HG03095 (cell line): ENCODE data around the gene MIPEP.
"Not testable (repeated sequence)": the region's sequence is repeated elsewhere in the genome, so short reads cannot be mapped to it uniquely, and the experiment has no call there.

Source experiments
- ATAC-seq: cut with Tn5 transposase; IDR thresholded peaks from one replicate; pipeline ENCODE4 v1.9.1; 2021; ENCODE audit warnings: moderate library complexity; ENCODE audit not compliant: unreplicated experiment

The MIPEP gene

DNA sequence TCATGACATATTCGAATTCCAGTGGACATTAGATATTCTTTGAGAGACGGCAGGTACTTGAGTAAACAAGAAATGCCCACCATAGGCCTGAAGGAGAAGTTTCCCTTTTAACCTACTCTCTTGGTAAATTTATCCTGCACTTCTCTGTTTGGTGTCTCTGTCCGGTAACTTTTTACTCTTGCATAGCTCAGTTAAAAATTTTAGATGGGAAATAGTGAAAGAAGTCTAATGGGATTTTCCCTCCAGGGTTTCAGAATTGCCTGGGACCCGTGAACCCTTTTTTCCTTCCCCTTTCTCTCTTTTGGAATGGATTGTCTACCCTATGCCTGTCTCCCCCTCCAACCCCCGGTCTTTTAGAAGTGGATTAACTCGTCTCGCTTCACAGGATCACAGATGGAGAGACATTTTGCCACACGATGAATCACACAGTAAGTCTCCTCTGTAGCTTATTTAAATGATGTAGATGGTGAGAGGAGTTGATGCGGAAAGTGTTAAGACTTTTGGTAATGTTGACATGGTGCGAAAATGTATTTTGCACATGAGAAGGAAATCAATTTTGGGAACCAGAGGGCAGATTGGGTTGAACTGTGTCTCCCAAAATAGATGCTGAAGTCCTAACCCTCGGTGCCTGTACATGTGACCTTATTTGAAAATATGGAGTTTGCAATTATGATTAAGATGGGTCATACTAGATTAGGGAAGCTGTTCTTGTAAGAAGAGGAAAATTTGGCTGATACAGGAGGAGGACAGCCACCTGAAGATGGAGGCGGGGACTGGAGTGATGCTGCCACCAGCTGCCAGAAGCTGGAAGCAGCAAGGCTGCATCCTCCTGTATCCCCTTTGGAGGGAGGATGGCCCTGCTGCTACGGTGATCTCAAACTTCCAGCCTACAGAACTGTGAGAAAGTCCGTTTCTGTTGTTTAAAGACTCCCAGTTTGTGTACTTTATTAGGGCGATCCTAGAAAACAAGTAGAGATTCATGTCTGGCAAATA, 711 bp upstream of the MIPEP start:
- ATAC-seq = peak; percentile 4

DNA sequence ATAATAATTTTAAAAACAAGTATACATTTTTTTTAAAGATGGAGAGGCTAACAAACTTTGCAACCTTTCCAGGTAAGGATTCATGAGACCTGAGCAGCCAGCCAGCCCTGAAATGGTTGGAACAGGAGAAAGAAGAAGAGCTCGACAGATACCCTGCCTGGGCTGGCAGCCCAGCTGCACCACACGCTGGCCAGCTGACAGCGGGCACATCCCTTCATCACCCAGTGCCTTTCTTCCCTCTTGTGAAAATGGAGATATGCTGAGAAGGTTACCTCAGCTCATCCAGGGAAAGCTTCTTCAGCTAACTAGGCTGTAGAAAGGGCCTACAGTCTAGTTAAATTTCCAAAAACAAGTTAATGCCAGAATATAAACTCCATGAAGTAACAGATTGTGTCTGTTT, 4.8 kb downstream of the MIPEP start:
- ATAC-seq = not testable (repeated sequence)

- ATAC-seq = no peak
Measured at GRCh38 chr13:23883255-23883654, 5.9 kb downstream of the MIPEP start.

- not testable (repeated sequence) for ATAC-seq
Measured at GRCh38 chr13:23881402-23881800, 7.8 kb downstream of the MIPEP start.

DNA sequence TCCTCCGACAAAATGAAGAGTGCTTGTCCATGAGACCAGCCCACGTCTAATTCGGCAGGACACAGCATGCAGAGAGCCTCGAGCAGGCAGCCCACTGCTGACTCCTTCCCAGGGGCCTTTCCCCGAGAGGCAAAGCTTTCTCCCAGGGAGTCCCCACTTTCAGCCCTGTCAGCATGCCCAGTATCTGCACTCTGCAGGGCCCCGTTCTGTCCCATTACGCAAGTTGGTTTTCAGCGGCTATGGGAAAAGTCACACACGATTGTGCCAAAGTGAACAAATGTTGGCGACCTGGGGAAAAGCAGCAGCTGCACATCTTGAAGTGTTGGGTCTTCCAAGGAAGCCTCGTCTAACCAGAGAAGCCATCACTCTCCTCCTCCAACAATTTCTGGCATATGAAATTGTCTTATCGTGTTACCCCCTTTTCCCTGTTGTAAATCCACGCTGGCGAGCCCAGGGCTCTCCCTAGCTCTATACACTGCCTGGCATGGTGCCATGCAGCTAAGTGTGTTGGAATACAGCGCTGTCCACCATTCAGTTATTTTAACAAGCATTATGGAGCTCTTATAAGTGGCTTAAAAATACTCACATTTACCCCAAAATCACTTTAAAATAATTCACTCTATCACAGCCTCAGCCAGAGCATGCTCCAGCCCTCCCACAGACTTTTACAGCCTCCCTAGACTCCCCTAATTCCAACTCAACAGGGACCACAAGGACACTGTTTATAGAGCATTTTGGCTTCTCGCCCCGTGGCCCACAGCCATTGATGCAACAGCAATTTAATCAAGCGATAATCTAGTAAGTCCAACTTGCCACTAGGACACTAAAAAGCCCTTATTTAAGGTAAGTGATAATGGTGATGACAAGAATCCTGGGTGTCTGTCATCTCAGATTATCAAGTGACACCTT, 8.5 kb downstream of the MIPEP start:
- not testable (repeated sequence) for ATAC-seq

DNA sequence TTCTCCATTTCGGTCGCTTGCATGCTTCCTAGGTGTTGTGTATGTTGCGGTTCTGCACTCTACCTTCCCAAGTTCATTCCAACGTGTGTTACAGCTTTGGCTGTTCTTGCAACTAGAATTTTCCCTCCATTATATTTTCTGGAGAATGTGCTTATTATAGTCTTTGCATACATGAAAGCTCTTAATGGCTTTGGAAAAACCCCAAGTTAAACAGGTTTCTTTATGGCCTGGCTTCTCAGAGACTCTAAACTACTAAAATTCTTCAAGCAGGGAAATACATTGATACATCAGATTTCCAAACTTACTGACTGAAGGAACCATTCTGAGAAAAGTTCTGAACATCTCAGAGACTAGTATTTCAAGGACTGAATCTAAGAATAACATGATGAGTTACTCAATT, 11.9 kb downstream of the MIPEP start:
- ATAC-seq = no peak

- ATAC-seq = no peak
Measured at GRCh38 chr13:23876265-23876664, 12.9 kb downstream of the MIPEP start.

GRCh38 chr13:23871616-23872220, 17.5 kb downstream of the MIPEP start:
- no peak for ATAC-seq

- ATAC-seq = no peak
Measured at GRCh38 chr13:23870356-23871140, 18.7 kb downstream of the MIPEP start.

GRCh38 chr13:23868521-23868920, 20.7 kb downstream of the MIPEP start:
- no peak for ATAC-seq

DNA sequence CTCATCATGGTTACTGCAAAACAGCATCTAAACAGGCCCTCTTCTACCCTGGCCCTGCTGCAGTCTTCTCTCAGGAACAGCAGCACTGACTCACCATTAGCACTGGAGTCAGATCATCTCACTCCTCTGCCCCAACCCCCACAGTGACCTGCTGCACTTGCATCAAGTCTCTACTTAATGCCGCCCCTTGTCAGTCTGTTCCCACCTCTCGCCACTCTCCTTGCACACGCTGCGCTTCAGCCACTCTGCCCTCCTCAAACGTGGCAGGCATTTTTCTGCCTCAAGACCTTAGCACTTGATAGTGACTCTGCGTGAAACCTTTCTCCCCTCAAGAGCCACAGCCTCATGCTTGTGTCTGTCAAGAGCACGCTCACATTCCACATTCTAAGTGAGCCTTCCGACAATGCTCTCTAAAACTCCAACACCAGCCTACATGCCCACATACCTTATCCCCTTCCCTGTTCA, 22.1 kb downstream of the MIPEP start:
- no peak for ATAC-seq

DNA sequence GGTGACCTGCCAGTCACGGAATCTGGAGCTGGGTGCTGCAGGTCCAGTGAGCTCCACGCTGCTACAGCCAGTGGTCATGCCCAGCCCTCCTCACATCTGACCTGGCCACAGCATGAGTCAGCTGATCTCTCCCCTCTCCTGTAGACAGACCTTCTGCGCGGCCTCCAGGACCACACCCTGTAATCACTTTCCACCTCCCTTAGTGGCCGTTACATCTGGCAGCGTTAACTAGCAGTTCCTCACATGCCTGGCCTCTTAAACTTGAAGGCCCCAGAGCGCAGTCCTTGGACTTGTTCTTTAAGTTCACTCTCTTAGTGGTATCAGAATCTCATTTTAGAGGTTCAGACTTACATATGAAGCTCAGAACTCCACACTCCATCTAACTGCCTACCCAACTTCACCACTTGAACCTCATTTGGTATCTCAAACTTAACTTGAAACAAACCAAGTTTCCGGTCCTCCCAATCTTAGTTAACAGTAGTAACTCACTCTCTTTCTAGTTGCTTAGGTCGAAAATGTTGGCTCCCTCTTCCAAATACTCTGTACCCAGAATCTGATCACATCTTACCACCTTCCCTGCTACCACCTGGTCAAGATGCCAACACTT, 22.7 kb downstream of the MIPEP start:
- ATAC-seq = no peak

- ATAC-seq = no peak
Measured at GRCh38 chr13:23865906-23866305, 23.3 kb downstream of the MIPEP start.

- no peak for ATAC-seq
Measured at GRCh38 chr13:23865026-23865425, 24.2 kb downstream of the MIPEP start.

DNA sequence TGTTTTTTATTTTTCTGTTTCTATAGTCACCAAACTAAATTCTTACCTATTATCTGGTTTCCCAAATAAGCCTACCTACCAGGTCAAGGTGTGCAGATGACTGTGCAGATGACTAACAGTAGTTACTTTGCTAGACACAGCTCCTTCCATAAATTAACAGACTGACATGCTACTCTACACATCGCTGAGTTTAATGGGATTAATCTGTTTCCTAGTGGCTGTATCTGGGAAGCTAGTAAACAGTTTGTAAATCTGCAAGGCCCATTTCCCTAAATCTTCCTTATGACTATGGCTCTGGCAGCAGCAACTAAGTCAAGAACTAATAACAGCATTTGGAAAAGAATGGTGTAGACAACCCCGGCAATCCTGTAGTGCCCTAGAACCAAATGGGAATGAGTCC, 27.9 kb downstream of the MIPEP start:
- ATAC-seq = no peak

GRCh38 chr13:23859904-23860303, 29.3 kb downstream of the MIPEP start:
- no peak for ATAC-seq

- ATAC-seq = no peak
Measured at GRCh38 chr13:23859455-23859854, 29.7 kb downstream of the MIPEP start.

DNA sequence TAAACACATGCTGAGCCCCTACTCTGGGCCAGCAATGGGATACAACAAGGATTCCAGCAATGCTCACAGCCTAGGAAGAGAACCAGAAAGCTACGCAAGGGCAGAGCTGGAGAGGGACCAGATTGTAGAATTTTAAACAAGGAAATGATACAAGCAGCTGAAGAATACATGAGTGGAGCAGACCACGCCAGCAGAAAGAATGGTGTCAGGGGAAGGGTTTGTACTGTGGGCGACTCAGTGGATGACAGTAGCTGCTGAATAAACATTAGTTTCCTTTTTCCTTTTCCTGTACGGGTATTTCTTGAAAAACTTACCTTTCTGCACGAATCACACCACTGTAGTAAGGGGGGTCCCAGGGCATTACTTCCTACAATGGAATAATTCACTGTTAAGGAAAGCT, 30.7 kb downstream of the MIPEP start:
- ATAC-seq = no peak

GRCh38 chr13:23856008-23856750, 33.0 kb downstream of the MIPEP start:
- ATAC-seq = no peak
